K562 (cell line): Measurements from ENCODE around the gene PUM2. TPM values are rescaled to one million over a fixed set of nuclear protein-coding genes. Genes with fewer than 3 reads are reported as not detected.

Experiments used
- EP300 ChIP-seq: IDR thresholded peaks from 2 replicates; pipeline ENCODE4 v1.6.1; 2012; ENCODE audit warnings: low read length, improper control_type of control experiment
- FOXK1 ChIP-seq: sonication (generic); formaldehyde crosslinking; IDR thresholded peaks from 2 replicates; pipeline ENCODE4 v1.8.0; 2022; ENCODE audit warnings: missing genetic modification reagents, mild to moderate bottlenecking, borderline replicate concordance
- HDAC3 ChIP-seq: fragments of 450-650 bp; IDR thresholded peaks from 2 replicates; pipeline ENCODE4 v1.6.1; 2018; ENCODE audit warnings: borderline replicate concordance, mild to moderate bottlenecking, moderate library complexity; ENCODE audit not compliant: partially characterized antibody
- HMGN3 ChIP-seq: IDR thresholded peaks from 2 replicates; pipeline ENCODE4 v1.6.1; 2011; ENCODE audit warnings: borderline replicate concordance, low read depth, mild to moderate bottlenecking, mixed read lengths, low read length; ENCODE audit not compliant: insufficient read length; ENCODE audit errors: extremely low read depth
- HNRNPUL1 ChIP-seq: fragments of 200-400 bp; formaldehyde crosslinking; IDR thresholded peaks from 2 replicates; pipeline ENCODE4 v1.6.1; 2017; ENCODE audit warnings: low read length
- JUN ChIP-seq, 2 experiments: sonication (generic) in 1 of 2; formaldehyde crosslinking in 1 of 2; IDR thresholded peaks; 2 replicates each; pipeline versions ENCODE4 v1.6.1 to v1.8.0; 2012 to 2022; ENCODE audit warnings: borderline replicate concordance in 2 of 2, mild to moderate bottlenecking in 2 of 2, improper control_type of control experiment in 1 of 2, low read depth in 1 of 2, low read length in 1 of 2, missing genetic modification reagents in 1 of 2
- NCOA2 ChIP-seq, 2 experiments: fragments of 450-650 bp; IDR thresholded peaks; 2 replicates each; pipeline ENCODE4 v1.6.1; 2018; ENCODE audit warnings: mild to moderate bottlenecking in 2 of 2, moderate library complexity in 1 of 2; ENCODE audit not compliant: partially characterized antibody in 2 of 2
- NCOR1 ChIP-seq: fragments of 450-650 bp; IDR thresholded peaks from 2 replicates; pipeline ENCODE4 v1.6.1; 2016; ENCODE audit warnings: mild to moderate bottlenecking, moderate library complexity
- NUFIP1 ChIP-seq: fragments of 450-650 bp; IDR thresholded peaks from 2 replicates; pipeline ENCODE4 v1.6.1; 2018; ENCODE audit not compliant: partially characterized antibody
- PHF20 ChIP-seq: fragments of 450-650 bp; IDR thresholded peaks from 2 replicates; pipeline ENCODE4 v1.6.1; 2018; ENCODE audit not compliant: partially characterized antibody
- PYGO2 ChIP-seq: fragments of 450-650 bp; IDR thresholded peaks from 2 replicates; pipeline ENCODE4 v1.6.1; 2016; ENCODE audit warnings: mild to moderate bottlenecking, missing genetic modification characterization, moderate library complexity, missing compliant biosample characterization
- SPI1 ChIP-seq: IDR thresholded peaks from 2 replicates; pipeline ENCODE4 v1.6.1; 2011; ENCODE audit warnings: low read depth, low read length, control low read depth, borderline replicate concordance
- STAG1 ChIP-seq: sonication (generic); formaldehyde crosslinking; IDR thresholded peaks from 2 replicates; pipeline ENCODE4 v1.5.0; 2020; ENCODE audit warnings: missing genetic modification reagents, borderline replicate concordance
- TEAD1 ChIP-seq, 2 experiments: fragments of 450-650 bp in 1 of 2; sonication (generic) in 1 of 2; formaldehyde crosslinking; IDR thresholded peaks; 2 replicates each; pipeline versions ENCODE4 v1.4.0 to v1.8.0; 2020 to 2022; ENCODE audit warnings: mild to moderate bottlenecking in 2 of 2, missing genetic modification reagents in 1 of 2
- TEAD2 ChIP-seq: fragments of 450-650 bp; IDR thresholded peaks from 2 replicates; pipeline ENCODE4 v1.6.1; 2016; ENCODE audit warnings: missing genetic modification characterization, control low read depth, missing compliant biosample characterization
- U2AF1 ChIP-seq: fragments of 200-400 bp; formaldehyde crosslinking; optimal IDR thresholded peaks from 2 replicates; pipeline ENCODE3; 2017; ENCODE audit warnings: mild to moderate bottlenecking, low read depth, low read length, moderate library complexity
- ZFX ChIP-seq: sonication (generic); formaldehyde crosslinking; IDR thresholded peaks from 2 replicates; pipeline ENCODE4 v1.8.0; 2022; ENCODE audit warnings: mild to moderate bottlenecking, missing genetic modification reagents, moderate library complexity
- ZKSCAN1 ChIP-seq: fragments of 150-350 bp; IDR thresholded peaks from 2 replicates; pipeline ENCODE4 v1.6.1; 2016; ENCODE audit warnings: low read depth, low read length
- ZKSCAN8 ChIP-seq: fragments of 200-800 bp; sonication (Bioruptor generic); IDR thresholded peaks from 2 replicates; pipeline ENCODE4 v1.6.1; 2016; ENCODE audit warnings: missing genetic modification characterization, missing compliant biosample characterization
- ZNF121 ChIP-seq: sonication (generic); formaldehyde crosslinking; conservative IDR thresholded peaks from 2 replicates; pipeline ENCODE4 v1.8.0; 2022; ENCODE audit warnings: missing genetic modification reagents
- polyA plus RNA-seq, 8 experiments: library from polyadenylated mRNA; depleted of rRNA in 4 of 8; stranded (reverse) in 5 of 8; unstranded in 3 of 8; fragments of >200 nt; fragmentation: Nextera tagmentation in 2 of 8; fragmentation: Illumina TruSeq in 1 of 8; extraction: Ambion mirVana in 2 of 8; extraction: Trizol in 1 of 8; gene quantifications; 2 replicates each; pipeline versions ENCODE4 v1.2.1 to v1.2.3, GENCODE V29; 2011 to 2014; ENCODE audit warnings: inconsistent platforms in 1 of 8, missing spikeins in 1 of 8
- total RNA-seq, 7 experiments: library from RNA; depleted of rRNA in 6 of 7; stranded (reverse); fragments of >200 nt in 6 of 7; fragmentation: Illumina TruSeq in 2 of 7; extraction: Trizol in 2 of 7; gene quantifications; 2 replicates each; pipeline versions ENCODE4 v1.2.1 to v1.2.3, GENCODE V29; 2011 to 2021; ENCODE audit warnings: low replicate concordance in 1 of 7
- TF ChIP-seq, protein P1 (sequence below): fragments of 250-450 bp; sonication (Bioruptor Pico); IDR thresholded peaks from 2 replicates; pipeline ENCODE4 v1.5.0; 2021
- TF ChIP-seq, protein P2 (sequence below): fragments of 450-650 bp; formaldehyde crosslinking; IDR thresholded peaks from 2 replicates; pipeline ENCODE4 v1.4.0; 2020; ENCODE audit warnings: mild to moderate bottlenecking, moderate library complexity
- TF ChIP-seq, protein P3 (sequence below), 3 experiments: IDR thresholded peaks in 2 of 3; conservative IDR thresholded peaks in 1 of 3; 2 replicates each; pipeline ENCODE4 v1.5.1; 2011 to 2012; ENCODE audit warnings: low read length in 3 of 3, mild to moderate bottlenecking in 3 of 3, control low read depth in 2 of 3, improper control_type of control experiment in 1 of 3, inconsistent platforms in 1 of 3, low read depth in 1 of 3, mixed read lengths in 1 of 3, moderate library complexity in 1 of 3; ENCODE audit not compliant: insufficient read depth in 2 of 3

PUM2 gene
- total and polyA plus RNA-seq, 9 of the 15 experiments (the other 6 are each of a cell fraction or from before 2014, with no cell fraction given) = 13.4 to 61.9 (median 28.3) TPM

GRCh38 chr2:20350753-20351554 lies at the start of gene PUM2 (continued):
- TF ChIP-seq HMGN3 (peak; percentile 89), PHF20 (peak; percentile 86), TEAD2 (no peak), NCOA2 (IDR thresholded peaks at IDR 0.05; ENCODE audit: partially characterized antibody in 2 of 2) (no peak), JUN (IDR thresholded peaks at IDR 0.05; ENCODE audit: borderline replicate concordance, low read depth, low read length) (peak; percentile 60; the same call in 1 of the 2 replicates), JUN (CRISPR knock-in tag; IDR thresholded peaks at IDR 0.05; ENCODE audit: borderline replicate concordance) (peak; percentile 81; the same call in 1 of the 2 replicates), HNRNPUL1 (no peak), HDAC3 (no peak), ZNF121 (CRISPR knock-in tag) (no peak), ZKSCAN1 (0 out of 2 replicates have a peak, but pooled peaks have one; percentile 42), ZFX (CRISPR knock-in tag) (peak; percentile 94), STAG1 (CRISPR knock-in tag) (no peak), NCOR1 (peak; percentile 28; the same call in 1 of the 2 replicates), TEAD1 (CRISPR knock-in tag; IDR thresholded peaks at IDR 0.05) (peak in 1 of 2 experiments; percentile 86; a peak in 2 of 4 replicates), ZKSCAN8 (CRISPR knock-in tag) (peak; percentile 69; the same call in 1 of the 2 replicates), FOXK1 (CRISPR knock-in tag) (peak; percentile 77; the same call in 1 of the 2 replicates), PYGO2 (tag) (no peak), EP300 (no peak), U2AF1 (no peak), NUFIP1 (peak; percentile 60), SPI1 (peak; percentile 51; the same call in 1 of the 2 replicates)
- TF ChIP-seq, protein P1, sequence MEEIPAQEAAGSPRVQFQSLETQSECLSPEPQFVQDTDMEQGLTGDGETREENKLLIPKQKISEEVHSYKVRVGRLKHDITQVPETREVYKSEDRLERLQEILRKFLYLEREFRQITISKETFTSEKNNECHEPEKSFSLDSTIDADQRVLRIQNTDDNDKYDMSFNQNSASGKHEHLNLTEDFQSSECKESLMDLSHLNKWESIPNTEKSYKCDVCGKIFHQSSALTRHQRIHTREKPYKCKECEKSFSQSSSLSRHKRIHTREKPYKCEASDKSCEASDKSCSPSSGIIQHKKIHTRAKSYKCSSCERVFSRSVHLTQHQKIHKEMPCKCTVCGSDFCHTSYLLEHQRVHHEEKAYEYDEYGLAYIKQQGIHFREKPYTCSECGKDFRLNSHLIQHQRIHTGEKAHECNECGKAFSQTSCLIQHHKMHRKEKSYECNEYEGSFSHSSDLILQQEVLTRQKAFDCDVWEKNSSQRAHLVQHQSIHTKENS (CRISPR knock-in tag) = no peak
- TF ChIP-seq, protein P2, sequence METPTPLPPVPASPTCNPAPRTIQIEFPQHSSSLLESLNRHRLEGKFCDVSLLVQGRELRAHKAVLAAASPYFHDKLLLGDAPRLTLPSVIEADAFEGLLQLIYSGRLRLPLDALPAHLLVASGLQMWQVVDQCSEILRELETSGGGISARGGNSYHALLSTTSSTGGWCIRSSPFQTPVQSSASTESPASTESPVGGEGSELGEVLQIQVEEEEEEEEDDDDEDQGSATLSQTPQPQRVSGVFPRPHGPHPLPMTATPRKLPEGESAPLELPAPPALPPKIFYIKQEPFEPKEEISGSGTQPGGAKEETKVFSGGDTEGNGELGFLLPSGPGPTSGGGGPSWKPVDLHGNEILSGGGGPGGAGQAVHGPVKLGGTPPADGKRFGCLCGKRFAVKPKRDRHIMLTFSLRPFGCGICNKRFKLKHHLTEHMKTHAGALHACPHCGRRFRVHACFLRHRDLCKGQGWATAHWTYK (CRISPR knock-in tag) = peak; percentile 63
- TF ChIP-seq, protein P3, sequence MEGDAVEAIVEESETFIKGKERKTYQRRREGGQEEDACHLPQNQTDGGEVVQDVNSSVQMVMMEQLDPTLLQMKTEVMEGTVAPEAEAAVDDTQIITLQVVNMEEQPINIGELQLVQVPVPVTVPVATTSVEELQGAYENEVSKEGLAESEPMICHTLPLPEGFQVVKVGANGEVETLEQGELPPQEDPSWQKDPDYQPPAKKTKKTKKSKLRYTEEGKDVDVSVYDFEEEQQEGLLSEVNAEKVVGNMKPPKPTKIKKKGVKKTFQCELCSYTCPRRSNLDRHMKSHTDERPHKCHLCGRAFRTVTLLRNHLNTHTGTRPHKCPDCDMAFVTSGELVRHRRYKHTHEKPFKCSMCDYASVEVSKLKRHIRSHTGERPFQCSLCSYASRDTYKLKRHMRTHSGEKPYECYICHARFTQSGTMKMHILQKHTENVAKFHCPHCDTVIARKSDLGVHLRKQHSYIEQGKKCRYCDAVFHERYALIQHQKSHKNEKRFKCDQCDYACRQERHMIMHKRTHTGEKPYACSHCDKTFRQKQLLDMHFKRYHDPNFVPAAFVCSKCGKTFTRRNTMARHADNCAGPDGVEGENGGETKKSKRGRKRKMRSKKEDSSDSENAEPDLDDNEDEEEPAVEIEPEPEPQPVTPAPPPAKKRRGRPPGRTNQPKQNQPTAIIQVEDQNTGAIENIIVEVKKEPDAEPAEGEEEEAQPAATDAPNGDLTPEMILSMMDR (IDR thresholded peaks at IDR 0.05 in 2 of 3, conservative IDR thresholded peaks at IDR 0.05 in 1 of 3; ENCODE audit: insufficient read depth in 2 of 3, low read depth in 1 of 3, low read length in 3 of 3) = 0 out of 6 replicates have a peak, but pooled peaks of 1 of the 3 experiments have one; percentile 6
